Measurements from ENCODE around the gene KIAA0753.
A peak's percentile ranks its signal among the peaks of the same experiment; 100 is the strongest.

The KIAA0753 gene

GRCh38 chr17:6568184-6568758 lies 72.2 kb downstream of the KIAA0753 start:
- DNase-seq = no peak

- DNase-seq = no peak
Observed at GRCh38 chr17:6567528-6568183, 72.9 kb downstream of the KIAA0753 start.

- no peak for DNase-seq
Observed at GRCh38 chr17:6561446-6561845, 79.1 kb downstream of the KIAA0753 start.

GRCh38 chr17:6560496-6560895 lies 80.0 kb downstream of the KIAA0753 start:
- no peak for DNase-seq

GRCh38 chr17:6559753-6560215 lies 80.7 kb downstream of the KIAA0753 start:
- DNase-seq = no peak

GRCh38 chr17:6558932-6559752 lies 81.4 kb downstream of the KIAA0753 start:
- no peak for DNase-seq

- no peak for DNase-seq
Observed at GRCh38 chr17:6558276-6558675, 82.2 kb downstream of the KIAA0753 start.

GRCh38 chr17:6557040-6557438 lies 83.5 kb downstream of the KIAA0753 start:
- DNase-seq = no peak

- no peak for DNase-seq
Observed at GRCh38 chr17:6556121-6557039, 84.1 kb downstream of the KIAA0753 start, which contains the start of gene PITPNM3. Gene PITPNM3 (minus strand): TSS chr17:6556555. CDS start chr17:6556406, 149 bp downstream.

GRCh38 chr17:6555331-6556120 lies 85.0 kb downstream of the KIAA0753 start:
- no peak for DNase-seq

GRCh38 chr17:6554871-6555330 lies 85.6 kb downstream of the KIAA0753 start:
- DNase-seq = no peak

GRCh38 chr17:6554342-6554741 lies 86.2 kb downstream of the KIAA0753 start:
- no peak for DNase-seq

- no peak for DNase-seq
Observed at GRCh38 chr17:6551869-6552531, 88.5 kb downstream of the KIAA0753 start.

- no peak for DNase-seq
Observed at GRCh38 chr17:6551356-6551755, 89.2 kb downstream of the KIAA0753 start.

GRCh38 chr17:6549384-6550036 lies 91.0 kb downstream of the KIAA0753 start:
- no peak for DNase-seq

- peak in 1 of 2 donors; percentile 9 for DNase-seq
Observed at GRCh38 chr17:6548578-6549330, 91.8 kb downstream of the KIAA0753 start.

- DNase-seq = no peak
Observed at GRCh38 chr17:6548034-6548433, 92.5 kb downstream of the KIAA0753 start.

GRCh38 chr17:6547336-6547735 lies 93.2 kb downstream of the KIAA0753 start:
- DNase-seq = no peak

- no peak for DNase-seq
Observed at GRCh38 chr17:6546069-6546718, 94.3 kb downstream of the KIAA0753 start.
